GM19372 (cell line): Measurements from ENCODE around the gene KRT4.
"Not testable (repeated sequence)": the region's sequence is repeated elsewhere in the genome, so short reads cannot be mapped to it uniquely, and the experiment has no call there.

Experiments used
- ATAC-seq: cut with Tn5 transposase; IDR thresholded peaks from one replicate; pipeline ENCODE4 v1.9.1; 2021; ENCODE audit warnings: mild to moderate bottlenecking, low read depth, moderate library complexity; ENCODE audit not compliant: unreplicated experiment

Gene KRT4

DNA sequence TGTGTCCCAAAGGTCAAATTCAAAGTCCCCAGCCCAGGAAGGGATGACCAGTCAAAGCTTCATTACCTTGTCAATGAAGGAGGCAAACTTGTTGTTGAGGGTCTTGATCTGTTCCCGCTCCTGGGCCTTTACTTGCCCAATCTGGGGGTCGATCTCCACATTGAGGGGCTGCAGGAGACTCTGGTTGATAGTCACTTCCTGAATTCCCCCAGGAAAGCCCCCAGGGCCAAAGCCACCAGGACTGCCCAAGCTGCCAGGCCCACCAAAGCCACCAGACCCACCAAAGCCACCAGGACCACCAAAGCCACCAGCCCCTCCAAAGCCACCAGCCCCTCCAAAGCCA is 18.6 kb downstream of the KRT4 start:
- ATAC-seq: not testable (repeated sequence)

DNA sequence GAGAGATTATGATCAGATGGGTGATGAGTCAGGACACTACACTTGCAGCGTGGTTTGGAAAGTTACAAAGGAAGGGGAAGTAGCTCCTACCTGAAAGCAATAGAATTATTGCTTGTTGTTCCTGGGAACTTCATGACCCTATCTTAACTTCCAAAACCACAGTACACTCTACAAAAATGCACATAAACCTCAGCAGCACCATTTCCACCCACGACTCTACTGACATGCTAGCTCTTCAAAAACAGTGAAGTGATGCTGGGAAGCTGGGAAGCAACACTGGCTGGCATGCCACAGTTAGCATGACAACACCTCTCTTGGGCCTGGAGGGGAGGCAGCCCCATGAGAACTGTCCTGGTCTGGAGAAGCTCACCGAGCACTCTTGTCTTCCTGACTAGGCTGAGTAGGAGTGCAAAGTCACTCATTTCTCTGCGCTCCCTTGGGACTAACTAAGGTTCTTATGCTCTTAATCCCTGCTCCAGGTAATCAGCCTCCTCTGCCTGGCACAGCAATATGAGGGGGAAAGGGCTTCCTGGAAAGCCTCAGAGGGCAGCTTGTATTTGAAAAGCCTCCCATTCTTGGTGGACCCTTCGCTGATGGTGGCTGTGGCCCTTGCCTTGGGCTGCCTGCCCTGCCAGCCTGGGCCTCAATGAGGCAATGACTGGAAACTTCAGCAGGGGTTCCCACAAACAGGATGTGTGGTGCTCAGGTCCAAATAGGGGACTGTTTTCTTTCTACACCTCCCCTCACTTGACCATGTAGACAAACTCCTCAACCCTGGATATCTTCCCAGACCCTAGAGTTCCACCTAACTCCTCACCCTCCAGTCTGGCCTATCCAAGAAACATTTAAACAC is 19.2 kb downstream of the KRT4 start:
- no peak for ATAC-seq

GRCh38 chr12:52792185-52793029 is 21.5 kb downstream of the KRT4 start:
- ATAC-seq: no peak

DNA sequence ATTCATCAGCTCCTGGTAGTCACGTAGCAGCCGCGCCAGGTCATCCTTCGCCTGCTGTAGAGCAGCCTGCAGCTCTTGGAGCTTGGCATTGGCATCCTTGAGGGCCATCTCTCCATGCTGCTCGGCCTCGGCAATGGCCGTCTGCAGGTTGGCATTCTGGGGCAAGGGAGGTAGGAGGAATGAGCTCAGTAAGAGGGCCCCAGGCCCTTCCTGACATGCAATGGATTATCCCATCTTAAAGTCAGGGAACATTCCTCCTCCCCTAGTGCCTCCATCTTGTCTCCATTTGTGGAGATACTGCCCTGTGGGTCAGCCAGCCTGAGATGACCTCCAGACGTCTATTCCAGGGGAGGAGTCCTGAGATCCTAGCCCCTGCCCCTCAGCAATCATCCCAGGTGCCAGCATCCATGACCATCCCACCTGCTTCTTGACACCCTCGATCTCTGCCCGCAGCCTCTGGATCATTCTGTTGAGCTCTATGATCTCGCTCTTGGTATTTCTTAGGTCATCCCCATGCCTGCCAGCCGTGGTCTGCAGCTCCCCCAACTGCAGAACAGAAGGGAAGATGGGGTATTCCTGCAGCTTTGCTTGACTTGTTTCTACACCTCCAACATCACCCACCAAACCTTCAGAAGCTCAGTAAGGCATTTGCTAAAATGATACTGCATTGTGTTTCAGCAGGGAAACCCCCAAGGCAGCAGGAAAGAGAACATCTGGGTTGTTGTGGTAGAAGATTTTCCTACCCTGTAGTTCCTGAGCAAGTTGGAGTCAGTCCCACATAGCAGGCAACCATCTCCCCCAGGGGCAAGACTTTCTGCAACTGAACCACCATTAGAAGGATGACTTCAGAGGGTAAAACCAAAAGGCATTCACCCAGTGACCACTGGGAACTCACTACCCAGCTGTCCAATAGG is 22.4 kb downstream of the KRT4 start:
- no peak for ATAC-seq

DNA sequence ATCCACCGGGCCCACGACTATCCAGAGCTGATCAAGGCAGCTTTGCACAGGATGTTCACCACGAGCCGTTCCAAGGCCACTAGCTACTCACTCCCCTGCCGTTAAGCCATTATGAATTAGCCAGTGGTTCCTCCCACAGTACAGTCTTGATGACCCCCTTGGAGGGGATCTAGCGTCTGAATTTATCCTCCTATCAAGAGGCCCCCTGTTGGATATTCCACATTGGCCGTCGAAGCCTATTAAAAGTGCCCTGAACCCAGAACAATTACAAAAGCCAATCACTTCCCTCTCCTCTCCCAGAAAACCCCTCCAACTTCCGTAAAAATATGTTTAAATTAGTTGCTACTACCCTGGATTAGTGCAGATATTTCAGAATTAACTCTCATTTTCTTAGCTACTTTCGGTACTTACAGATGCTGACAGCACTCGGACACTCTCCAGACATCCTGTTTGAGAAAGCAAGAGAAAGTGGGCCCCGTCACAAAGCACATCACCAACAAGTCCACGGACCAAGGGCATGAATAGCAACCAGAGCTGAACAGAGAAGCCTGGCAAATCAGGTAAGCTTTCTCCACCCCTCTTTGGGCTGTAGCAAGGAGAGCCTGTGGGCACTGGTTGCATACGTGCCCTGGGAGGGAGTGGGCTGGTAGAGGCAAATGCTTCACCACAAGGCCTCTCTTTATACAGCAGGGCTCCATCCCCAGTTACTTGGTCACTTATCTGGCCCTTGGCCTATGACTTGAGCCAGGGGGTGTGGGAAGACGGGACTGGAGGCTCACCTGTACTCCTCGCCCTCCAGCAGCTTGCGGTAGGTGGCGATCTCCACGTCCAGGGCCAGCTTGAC is 23.3 kb downstream of the KRT4 start:
- no peak for ATAC-seq

- no peak for ATAC-seq
Measured at GRCh38 chr12:52789637-52790426, 24.1 kb downstream of the KRT4 start.

DNA sequence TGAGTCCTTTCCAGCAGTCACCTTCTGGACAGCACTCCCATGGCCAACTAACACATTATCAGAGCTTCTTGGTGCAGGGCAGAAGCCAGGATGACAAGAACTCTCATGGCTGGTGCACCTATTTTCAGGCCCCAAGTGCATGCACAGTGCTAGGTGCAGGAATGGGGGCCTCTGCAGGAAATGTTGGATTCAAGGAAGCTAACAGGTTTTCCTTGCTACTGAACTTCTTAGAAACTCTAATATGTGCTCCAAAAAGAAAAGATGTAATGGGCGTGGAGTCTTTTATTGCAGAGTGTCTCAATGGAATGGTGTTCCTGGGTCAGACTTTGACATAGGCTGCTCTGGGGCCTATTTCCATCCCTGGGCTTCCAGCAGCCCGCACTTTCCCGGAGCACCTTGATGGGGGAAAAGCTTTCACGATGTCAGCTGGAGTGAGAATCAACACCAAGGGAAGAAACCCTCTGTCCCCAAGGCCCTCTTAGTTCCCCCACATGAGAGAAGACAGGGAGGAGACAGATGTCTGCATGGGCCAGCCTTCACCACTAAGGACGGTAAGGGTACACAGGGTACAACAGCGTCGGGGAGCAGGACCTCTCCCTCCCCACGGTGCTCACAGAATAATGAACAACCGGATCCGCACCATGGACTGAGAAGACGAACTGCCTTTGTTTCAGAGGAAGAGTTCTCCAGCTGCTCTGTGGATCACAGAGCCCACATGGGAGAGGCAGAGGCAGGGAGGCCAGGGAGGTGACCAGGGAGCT is 24.9 kb downstream of the KRT4 start:
- ATAC-seq: no peak

DNA sequence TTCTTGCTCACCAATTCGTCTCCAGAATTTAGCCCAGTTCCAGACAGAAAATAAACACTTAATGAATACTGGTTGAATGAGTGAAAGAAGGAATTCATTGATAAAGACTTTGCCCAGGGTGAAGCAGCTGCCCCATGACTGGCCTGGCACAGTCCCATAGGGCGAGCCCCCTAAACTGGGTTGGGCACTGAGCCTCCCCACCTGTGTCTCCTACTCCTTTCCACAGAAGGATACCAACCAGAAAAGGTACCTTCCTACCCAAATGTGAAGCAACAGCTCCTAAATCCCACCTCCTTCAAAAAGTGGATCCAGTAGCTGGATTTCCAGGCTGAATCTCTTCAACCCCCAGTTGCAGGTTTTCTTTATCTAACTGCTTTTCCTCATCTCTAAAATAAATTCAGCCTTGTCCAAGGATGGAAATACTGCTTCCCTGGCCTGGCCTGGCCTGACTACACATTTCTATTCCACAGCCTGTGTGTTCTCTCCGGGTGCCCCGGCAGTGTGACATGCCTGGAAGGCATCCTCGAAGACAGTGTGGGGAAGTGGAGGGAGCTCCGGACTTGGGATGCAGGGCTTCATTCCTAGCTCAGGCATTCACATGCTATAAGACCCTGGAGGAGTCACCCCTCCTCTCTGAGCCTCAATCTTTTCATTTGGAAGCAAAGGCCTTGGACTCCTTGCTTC is 25.6 kb downstream of the KRT4 start:
- ATAC-seq: no peak

DNA sequence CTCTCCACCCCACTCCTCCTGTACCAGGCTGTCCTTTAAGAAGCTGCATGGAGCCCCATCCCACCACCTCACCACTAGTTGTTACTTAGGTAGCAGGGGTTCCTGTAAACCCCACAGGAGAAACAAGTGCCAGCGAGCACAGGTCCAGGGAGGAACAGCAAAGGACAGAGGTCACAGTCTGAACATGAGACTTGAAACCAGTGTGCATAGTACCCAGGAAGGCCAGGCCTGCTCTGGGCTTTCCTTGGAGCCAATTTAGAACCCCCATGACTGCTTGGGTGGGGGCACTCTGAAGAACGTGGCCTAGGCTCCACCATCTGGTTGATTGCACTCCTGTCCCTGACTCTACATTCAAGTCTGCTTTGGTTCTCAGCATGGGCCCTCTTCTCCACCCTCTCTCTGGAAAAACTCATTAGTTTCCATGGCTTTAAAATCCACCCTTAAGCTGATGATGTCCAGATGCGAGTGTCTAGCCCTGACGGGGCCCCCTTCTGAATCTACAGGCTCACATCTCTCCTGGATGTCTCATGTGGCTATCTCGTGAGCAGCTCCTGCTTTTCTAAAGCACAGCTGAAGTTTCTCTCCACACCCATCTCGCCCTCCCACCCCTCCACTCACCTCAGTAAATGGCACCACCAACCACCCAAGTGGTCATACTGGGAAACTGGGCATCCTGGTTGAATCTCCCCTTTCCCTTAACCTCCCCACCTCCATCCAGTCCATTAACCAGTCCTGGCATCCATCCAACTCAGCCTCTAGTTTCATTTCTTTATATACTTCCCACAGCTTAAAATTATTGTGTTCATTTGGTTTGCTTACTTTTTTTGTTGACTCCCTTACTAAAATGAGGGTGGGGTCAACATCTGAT is 26.4 kb downstream of the KRT4 start:
- ATAC-seq: no peak

- ATAC-seq: no peak
Measured at GRCh38 chr12:52784909-52785308, 29.0 kb downstream of the KRT4 start.

- no peak for ATAC-seq
Measured at GRCh38 chr12:52783563-52784316, 30.2 kb downstream of the KRT4 start.

DNA sequence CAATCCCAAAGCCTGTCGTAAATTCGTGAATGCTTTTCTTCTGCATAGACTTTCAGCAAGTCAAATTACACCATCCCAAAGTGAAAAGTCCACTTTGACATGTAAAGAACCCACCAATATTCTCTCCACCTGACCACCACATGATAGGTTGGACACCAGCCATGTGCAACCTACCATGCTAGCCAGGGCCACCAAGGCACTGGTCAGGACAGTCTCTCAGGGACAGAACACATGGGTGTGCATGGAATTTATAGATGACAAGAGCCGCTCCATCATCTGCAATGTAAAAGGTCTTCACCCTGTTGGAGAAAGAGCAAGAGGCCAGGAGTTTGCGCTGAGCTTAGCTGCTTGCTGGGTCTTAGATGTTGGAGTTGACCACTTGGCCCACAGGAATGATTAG is 31.4 kb downstream of the KRT4 start:
- ATAC-seq: no peak

GRCh38 chr12:52781399-52782082 is 32.4 kb downstream of the KRT4 start:
- no peak for ATAC-seq

- no peak for ATAC-seq
Measured at GRCh38 chr12:52779914-52780313, 34.0 kb downstream of the KRT4 start.

DNA sequence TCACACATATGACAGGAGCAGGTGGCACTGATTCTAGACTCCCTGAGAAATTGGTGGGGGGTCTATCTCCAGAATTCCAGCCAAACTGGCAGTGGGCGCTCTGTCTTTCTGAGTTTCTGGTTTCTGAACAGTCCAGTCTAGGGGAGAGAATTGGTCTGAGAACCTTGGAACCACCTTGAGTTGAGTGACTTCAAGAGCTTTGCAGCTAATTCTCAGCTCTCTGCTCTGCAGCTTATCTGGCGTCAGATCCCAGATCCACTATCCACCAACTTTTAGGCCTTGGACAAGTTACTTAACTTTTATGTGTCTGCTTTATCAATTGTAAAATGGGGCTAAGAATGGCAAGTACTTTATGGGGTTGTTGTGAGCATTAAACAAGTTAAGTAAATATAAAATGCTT is 35.1 kb downstream of the KRT4 start:
- ATAC-seq: no peak

- no peak for ATAC-seq
Measured at GRCh38 chr12:52777566-52777965, 36.4 kb downstream of the KRT4 start.
